Ovary (tissue), 3 donors: ENCODE results near the gene CPED1.

Experiments used
- CTCF ChIP-seq, 3 donors: fragments of 450-650 bp in 2 of 3; fragments of 200-600 bp in 1 of 3; IDR thresholded peaks; one replicate each; pipeline versions ENCODE4 v1.5.1 to v1.8.0; 2016 to 2022; ENCODE audit warnings: antibody characterized with exemption in 3 of 3, mild to moderate bottlenecking in 1 of 3
- POLR2A ChIP-seq: fragments of 450-650 bp; IDR thresholded peaks from one replicate; pipeline ENCODE4 v1.6.1; 2017; ENCODE audit warnings: antibody characterized with exemption, mild to moderate bottlenecking, moderate library complexity
- donor health status: DM: no; HTN: no; CAD: no.

GRCh38 chr7:120941064-120941463, 47.4 kb upstream of the CPED1 start:
- no peak for TF ChIP-seq CTCF (IDR thresholded peaks at IDR 0.05)
- no peak for TF ChIP-seq POLR2A
